GM19455 (cell line): ENCODE data around the gene CHD6.

Experiments
- ATAC-seq: cut with Tn5 transposase; IDR thresholded peaks from one replicate; pipeline ENCODE4 v1.9.1; 2021; ENCODE audit not compliant: unreplicated experiment

CHD6 gene

GRCh38 chr20:41587523-41587922, 30.7 kb downstream of the CHD6 start:
- no peak for ATAC-seq

DNA sequence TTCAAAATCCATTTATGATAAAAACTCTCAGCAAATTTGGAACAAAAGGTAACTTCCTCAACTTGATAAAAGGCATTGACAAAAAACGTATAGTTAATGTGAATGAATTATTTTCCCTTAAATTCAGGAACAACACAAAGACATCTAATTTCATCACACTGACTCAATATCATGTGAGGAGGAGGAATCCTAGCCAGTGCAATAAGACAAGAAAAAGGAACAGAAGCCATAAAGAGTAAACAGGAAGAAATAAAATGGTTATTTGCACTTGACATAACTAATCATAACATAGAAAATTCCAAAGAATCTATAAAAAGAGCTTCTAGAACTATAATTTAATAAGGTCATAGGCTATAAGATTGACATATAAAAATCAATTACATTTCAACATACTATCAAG, 31.4 kb downstream of the CHD6 start:
- ATAC-seq: no peak

DNA sequence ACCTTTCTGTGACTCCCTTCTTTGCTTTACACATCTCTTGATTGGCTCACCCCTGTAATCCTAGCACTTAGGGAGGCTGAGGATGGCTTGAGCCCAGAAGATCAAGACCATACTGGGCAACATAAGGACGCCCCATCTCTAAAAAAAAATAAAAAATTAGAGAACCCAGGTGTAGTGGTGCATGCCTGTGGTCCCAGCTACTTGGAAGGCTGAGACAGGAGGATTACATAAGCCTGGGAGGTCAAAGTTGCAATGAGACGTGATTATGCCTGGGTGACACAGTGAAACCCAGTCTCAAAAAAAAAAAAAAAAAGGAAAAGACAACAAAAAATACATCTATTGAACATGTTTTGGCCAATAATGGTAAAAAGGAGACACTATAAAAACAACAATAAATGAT, 37.8 kb downstream of the CHD6 start:
- ATAC-seq: no peak

- ATAC-seq: no peak
Observed at GRCh38 chr20:41577129-41578009, 40.8 kb downstream of the CHD6 start.

DNA sequence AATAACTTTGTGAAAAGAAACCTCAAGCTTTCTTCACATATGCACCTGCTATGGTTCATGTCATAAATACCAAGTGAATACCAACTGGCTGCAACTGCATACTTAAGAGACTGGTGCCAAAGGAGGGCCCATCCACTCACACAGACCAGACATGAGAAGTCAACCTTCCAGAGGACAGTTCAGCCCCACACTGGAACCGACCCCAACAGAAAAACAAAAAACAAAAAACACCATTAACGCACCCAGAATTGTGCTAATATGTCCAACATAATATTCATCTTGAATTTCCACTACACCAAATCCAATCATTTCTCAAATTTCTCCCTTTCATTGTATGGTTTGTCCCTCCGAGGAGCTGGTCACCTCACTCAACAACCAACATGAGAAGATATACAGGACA, 42.8 kb downstream of the CHD6 start:
- no peak for ATAC-seq

DNA sequence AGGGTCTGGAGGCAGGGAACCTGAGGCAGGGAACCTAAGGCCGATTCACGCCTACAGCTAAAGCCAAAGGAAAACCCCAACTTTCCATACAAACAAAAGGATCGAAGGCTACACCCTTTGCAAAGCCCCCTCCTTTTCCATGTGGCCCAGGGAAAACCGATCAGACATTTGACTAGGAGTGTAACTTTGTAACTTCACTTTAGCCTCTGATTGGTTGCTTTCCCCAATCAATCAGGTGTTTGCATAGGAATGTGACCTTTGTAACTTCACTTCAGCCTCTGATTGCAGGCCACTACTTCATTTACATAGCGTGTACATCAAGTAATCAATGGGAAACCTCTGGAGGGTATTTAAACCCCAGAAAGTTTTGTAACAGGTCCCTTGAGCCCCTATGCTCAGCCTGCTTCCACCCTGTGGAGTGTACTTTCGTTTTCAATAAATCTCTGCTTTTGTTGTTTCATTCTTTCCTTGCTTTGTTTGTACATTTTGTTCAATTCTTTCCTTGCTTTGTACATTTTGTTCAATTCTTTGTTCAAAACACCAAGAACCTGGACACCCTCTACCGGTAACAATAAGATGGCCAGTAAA, 43.3 kb downstream of the CHD6 start:
- ATAC-seq: no peak

GRCh38 chr20:41573955-41574354, 44.2 kb downstream of the CHD6 start:
- ATAC-seq: no peak

GRCh38 chr20:41572010-41572572, 46.1 kb downstream of the CHD6 start:
- no peak for ATAC-seq

GRCh38 chr20:41571006-41571405, 47.2 kb downstream of the CHD6 start:
- no peak for ATAC-seq

- no peak for ATAC-seq
Observed at GRCh38 chr20:41570557-41570956, 47.6 kb downstream of the CHD6 start.

DNA sequence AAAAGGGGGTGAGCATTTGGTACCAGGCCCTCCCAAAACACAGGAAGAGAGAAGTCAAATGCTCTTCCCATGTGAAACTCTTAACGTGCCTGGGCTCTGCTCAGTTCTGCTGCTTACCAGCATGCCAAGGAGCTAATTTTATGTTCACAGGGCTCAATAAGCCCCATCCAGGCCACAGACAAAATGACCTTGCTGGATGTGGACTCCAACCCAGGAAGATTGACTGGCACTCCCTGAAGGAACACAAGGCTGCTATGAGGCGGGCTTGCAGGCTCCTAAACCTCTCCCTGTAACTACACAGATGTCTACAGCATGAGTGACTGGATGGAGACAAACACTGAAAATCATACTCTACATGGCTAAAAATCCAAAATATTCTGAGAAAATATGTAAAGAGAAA, 50.6 kb downstream of the CHD6 start:
- no peak for ATAC-seq

DNA sequence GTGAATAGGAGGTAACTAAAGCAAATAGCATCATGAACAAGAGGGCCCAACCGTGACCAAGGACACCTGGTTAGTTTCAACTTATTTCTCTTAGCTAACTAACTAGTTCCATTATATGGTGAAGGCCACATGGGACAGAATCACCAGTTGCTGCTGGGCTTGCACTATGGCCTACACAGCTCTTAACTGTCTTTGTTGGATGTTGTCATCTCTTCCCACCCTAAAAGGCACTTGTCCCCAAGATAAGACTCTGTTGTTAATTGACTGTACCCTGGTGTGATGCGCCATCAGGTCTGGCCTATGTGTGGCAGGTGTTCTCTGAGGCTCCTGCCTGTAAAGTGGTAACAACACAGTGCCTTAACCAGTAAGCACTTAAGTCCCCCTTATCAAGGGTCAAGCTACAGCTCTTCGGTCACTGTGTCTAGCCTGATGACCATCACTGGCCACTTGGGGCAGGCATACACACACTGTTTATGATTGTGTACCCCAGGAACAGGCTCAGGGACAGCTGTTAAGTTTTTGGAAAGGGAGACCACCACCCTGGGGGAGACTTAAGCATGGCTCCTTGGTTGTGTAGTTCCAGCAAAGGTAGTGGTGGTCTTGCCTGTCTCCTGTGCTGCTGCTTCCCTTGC, 51.2 kb downstream of the CHD6 start:
- ATAC-seq: no peak

DNA sequence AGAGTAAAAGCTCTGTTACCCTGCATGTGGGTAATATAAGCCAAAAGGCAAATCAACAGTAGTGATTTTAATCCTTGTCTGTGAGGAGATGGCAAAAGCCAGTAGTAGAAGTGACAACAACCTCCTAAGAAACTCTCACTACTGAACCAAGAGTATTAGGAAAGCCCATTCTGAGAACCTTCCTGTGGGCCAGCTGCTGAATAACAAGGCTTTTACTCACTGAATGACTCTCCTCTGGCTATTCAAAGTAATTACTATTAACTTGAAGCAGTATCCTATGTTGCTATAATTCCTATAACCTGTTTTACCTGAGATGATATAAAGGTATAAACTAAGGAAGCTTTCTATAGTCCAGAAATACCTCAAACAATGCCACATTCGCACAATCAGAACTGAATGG, 55.1 kb downstream of the CHD6 start:
- no peak for ATAC-seq

DNA sequence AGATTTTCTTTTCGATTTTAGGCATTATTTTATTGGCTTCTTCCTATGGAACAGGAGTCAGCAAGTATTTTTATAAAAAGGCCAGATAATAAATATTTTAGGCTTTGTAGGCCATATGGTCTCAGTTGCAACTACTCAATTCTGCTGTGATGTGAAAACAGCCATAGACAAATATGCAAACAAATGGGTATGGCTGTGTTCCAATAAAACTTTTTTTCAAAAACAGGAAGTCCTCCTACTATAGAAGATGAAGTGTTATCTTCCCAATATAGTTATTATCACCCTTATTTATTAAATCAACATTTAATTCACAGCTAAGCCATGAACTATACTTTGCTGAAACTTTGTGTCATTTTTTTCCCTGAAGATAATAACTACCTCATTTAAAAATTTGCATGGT, 57.2 kb downstream of the CHD6 start:
- no peak for ATAC-seq

DNA sequence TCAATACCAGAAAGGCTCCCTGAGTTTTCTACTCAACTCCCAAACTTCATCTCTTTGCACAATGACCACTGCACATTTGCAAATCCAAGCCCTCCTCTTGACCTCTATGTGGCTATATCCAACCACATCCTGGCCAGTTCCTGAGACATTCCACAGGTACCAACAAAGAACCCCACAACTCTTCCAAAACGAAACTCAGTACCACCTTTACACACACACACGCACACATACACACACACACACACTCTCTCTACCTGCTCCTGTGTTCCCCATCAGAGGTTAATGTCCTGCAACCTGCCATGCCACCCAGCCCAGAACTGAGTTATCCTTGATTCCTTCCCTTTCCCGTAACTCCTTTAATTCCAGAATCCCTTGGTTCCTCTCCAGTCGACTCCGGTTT, 58.5 kb downstream of the CHD6 start:
- ATAC-seq: no peak

DNA sequence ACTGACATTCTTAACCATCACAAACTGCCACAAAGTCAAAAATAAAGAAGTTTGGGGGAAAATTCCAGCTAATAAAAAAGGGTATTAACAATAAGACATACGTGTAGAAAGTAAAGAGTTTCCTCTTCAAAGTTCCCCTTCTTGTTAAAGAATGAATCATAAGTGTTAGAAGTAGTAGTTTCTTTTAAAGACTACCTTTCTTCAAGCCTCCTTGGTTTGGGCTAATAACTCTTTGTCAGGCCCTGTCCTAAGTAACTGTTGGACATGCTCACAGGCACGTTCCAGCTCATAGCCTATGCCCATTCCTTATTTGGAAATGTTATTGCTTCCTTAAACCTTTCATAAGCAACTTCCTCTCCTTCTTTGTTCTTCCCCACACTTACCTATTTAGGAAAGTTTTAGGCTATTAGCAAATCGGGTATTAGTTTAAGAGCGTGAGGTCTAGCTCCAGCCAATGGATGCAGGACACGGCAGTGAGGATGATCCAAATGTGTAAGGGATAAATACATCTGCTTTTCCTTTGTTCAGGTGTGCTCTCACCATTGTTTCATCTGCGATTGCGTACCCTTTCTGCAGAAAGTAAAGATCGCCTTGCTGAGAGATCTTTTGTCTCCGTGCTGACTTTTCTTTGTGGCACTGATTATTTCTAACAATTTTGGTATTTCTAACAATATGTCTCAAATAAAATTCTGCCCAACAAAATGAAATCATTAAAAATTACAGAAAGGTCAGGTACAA, 64.9 kb downstream of the CHD6 start:
- ATAC-seq: no peak

DNA sequence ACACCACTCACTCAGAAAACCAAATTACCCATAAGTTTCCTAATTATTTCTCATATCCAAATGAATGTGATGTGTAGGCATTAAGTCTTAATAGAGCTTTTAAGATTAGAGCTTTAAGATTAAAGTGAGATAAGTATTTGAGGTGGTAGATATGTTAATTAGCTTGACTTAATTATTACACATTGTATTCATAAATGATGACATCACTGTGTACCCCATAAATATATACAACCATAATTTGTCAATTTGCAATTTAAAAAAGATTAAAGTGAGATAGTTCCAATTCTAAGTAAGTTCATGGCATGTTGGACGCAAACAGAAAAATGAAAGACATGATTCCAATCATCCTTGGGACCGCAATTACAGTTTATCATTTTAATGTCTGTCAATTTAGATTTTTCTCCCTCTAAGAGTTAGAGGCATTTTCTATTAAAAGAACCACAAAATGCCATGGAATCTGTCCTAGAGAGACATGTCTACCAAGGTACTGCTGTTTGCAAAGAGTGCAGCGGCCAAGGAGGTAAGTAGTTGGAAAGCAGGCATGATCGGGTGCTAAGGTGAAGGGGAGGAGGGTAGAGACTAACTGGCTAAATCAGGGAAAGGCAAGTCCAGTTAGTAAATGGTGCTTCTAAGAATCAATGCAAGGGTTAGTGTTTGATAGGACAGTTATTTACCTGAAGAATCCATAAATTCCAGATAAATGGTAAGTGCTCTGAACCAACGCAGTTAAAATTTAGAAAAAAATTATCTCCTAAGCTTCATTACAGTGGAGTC, 65.7 kb downstream of the CHD6 start:
- no peak for ATAC-seq

DNA sequence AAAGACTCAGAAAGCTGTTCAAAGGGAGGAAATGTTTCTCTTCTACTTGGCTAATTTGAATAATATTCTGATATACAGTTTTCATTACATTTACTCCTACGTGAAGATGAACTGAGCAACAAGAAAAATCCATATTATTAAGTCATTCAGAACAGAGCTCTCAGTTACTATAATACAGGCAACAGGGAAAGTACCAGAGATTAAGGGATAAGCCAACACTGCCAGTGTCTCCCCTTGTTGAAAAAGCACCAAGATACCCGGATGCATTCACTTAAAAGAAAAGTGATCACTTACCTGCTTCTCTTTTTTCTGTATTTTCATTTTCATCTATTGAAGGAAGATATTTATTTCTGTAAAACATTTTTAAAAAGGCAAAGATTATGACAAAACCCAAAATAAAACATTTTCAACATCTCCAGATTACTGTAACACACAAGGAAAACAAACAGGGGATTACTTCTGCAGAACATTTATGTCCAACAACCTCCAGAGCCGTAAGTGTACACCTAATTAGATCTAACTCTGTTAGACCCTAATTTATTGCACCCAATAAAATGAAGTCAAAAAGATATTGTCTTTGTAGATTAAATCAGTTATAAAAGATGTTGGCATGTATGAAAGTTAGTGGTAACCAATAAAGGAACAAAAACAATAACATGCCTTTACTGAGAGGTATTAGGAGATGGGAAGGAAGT, 67.0 kb downstream of the CHD6 start:
- ATAC-seq: no peak

GRCh38 chr20:41547221-41547620, 71.0 kb downstream of the CHD6 start:
- ATAC-seq: no peak

DNA sequence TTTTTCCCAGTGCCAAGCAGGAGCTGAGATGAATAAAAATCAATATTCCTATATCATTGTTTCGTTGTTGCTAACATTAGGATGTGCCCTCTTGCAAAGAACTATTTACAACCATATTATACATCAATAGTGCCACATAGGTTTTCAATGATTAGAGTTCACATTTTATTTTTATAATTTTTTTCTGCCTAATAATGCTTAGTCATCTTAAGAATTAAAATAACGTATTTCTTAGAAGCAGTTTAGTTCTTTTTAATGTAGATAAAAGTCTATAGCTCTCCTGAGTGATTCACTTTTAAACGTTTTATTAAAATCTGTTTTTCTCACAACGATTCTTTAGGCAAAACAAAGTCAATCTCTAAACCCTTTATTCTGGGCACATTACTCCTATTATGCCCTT, 71.6 kb downstream of the CHD6 start:
- no peak for ATAC-seq
